Neural cell (in vitro differentiated cells): ENCODE measurements around the gene NCK2.

Experiments used
- EP300 ChIP-seq: fragments of 450-650 bp; conservative IDR thresholded peaks from 2 replicates; pipeline ENCODE4 v1.6.1; 2014; ENCODE audit warnings: antibody characterized with exemption, mild to moderate bottlenecking, moderate library complexity; ENCODE audit not compliant: poor library complexity, severe bottlenecking
- EZH2 ChIP-seq: fragments of 200-600, 300-800 bp; shearing (Covaris generic), sonication (generic); IDR thresholded peaks from 2 replicates; pipeline ENCODE4 v1.6.1; 2014; ENCODE audit warnings: antibody characterized with exemption, low read length, borderline replicate concordance, mild to moderate bottlenecking; ENCODE audit not compliant: insufficient read depth, poor library complexity, severe bottlenecking
- MXI1 ChIP-seq: fragments of 450-650 bp; conservative IDR thresholded peaks from 2 replicates; pipeline ENCODE4 v1.6.1; 2014; ENCODE audit warnings: antibody characterized with exemption, mild to moderate bottlenecking; ENCODE audit not compliant: poor library complexity, severe bottlenecking
- POLR2AphosphoS5 ChIP-seq: IDR thresholded peaks from 2 replicates; pipeline ENCODE4 v1.6.1; 2012
- RAD21 ChIP-seq: fragments of 450-650 bp; conservative IDR thresholded peaks from 2 replicates; pipeline ENCODE4 v1.6.1; 2014; ENCODE audit warnings: antibody characterized with exemption, mild to moderate bottlenecking, moderate library complexity
- SMC3 ChIP-seq: fragments of 450-650 bp; conservative IDR thresholded peaks from 2 replicates; pipeline ENCODE4 v1.6.1; 2014; ENCODE audit warnings: antibody characterized with exemption, mild to moderate bottlenecking, moderate library complexity; ENCODE audit not compliant: poor library complexity
- TAF1 ChIP-seq: IDR thresholded peaks from 2 replicates; pipeline ENCODE4 v1.6.1; 2012; ENCODE audit warnings: low read depth
- TF ChIP-seq, protein P1 (sequence below): fragments of 450-650 bp; IDR thresholded peaks from 2 replicates; pipeline ENCODE4 v1.5.1; 2014; ENCODE audit warnings: antibody characterized with exemption, mild to moderate bottlenecking, moderate library complexity; ENCODE audit not compliant: poor library complexity, severe bottlenecking
- TF ChIP-seq, protein P2 (sequence below): IDR thresholded peaks from 2 replicates; pipeline ENCODE4 v1.6.1; 2012; ENCODE audit warnings: borderline replicate concordance

DNA sequence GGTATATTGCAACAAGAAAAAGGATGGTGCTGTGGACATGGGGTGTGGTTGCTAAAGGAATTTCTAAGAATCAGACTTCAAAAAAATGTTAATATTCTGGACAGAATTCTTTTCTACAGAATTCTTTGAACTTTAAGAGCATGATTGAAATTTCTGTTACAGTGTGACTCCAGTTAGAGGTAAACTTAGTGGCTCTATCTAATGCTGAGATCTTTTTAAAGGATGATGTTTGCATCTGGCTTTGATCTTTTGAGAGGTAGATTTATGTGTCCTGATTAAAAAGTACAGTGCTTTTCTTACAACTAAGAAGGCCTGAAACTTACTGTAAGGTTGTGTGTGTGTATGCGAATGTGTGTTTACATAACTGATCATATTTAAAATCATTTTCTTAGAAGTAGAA lies 25.4 kb downstream of the NCK2 start:
- TF ChIP-seq, protein P1, sequence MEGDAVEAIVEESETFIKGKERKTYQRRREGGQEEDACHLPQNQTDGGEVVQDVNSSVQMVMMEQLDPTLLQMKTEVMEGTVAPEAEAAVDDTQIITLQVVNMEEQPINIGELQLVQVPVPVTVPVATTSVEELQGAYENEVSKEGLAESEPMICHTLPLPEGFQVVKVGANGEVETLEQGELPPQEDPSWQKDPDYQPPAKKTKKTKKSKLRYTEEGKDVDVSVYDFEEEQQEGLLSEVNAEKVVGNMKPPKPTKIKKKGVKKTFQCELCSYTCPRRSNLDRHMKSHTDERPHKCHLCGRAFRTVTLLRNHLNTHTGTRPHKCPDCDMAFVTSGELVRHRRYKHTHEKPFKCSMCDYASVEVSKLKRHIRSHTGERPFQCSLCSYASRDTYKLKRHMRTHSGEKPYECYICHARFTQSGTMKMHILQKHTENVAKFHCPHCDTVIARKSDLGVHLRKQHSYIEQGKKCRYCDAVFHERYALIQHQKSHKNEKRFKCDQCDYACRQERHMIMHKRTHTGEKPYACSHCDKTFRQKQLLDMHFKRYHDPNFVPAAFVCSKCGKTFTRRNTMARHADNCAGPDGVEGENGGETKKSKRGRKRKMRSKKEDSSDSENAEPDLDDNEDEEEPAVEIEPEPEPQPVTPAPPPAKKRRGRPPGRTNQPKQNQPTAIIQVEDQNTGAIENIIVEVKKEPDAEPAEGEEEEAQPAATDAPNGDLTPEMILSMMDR, result no peak
- TF ChIP-seq EP300, result no peak
- TF ChIP-seq EZH2, result no peak
- TF ChIP-seq RAD21, result no peak
- TF ChIP-seq POLR2AphosphoS5, result no peak
- no peak for TF ChIP-seq SMC3
- no peak for TF ChIP-seq TAF1
- TF ChIP-seq, protein P2, sequence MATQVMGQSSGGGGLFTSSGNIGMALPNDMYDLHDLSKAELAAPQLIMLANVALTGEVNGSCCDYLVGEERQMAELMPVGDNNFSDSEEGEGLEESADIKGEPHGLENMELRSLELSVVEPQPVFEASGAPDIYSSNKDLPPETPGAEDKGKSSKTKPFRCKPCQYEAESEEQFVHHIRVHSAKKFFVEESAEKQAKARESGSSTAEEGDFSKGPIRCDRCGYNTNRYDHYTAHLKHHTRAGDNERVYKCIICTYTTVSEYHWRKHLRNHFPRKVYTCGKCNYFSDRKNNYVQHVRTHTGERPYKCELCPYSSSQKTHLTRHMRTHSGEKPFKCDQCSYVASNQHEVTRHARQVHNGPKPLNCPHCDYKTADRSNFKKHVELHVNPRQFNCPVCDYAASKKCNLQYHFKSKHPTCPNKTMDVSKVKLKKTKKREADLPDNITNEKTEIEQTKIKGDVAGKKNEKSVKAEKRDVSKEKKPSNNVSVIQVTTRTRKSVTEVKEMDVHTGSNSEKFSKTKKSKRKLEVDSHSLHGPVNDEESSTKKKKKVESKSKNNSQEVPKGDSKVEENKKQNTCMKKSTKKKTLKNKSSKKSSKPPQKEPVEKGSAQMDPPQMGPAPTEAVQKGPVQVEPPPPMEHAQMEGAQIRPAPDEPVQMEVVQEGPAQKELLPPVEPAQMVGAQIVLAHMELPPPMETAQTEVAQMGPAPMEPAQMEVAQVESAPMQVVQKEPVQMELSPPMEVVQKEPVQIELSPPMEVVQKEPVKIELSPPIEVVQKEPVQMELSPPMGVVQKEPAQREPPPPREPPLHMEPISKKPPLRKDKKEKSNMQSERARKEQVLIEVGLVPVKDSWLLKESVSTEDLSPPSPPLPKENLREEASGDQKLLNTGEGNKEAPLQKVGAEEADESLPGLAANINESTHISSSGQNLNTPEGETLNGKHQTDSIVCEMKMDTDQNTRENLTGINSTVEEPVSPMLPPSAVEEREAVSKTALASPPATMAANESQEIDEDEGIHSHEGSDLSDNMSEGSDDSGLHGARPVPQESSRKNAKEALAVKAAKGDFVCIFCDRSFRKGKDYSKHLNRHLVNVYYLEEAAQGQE, result no peak
- TF ChIP-seq MXI1, result no peak
